Measurements from ENCODE around the gene TNFSF10.
A peak's percentile ranks its signal among the peaks of the same experiment; 100 is the strongest.

Gene TNFSF10

GRCh38 chr3:172478116-172478515 is 45.1 kb downstream of the TNFSF10 start:
- no peak for TF ChIP-seq CTCF (conservative IDR thresholded peaks at IDR 0.05)
- H3K27ac ChIP-seq = peak overlapping the region; percentile 58

- no peak for TF ChIP-seq CTCF (conservative IDR thresholded peaks at IDR 0.05)
- peak overlapping the region; percentile 58 for H3K27ac ChIP-seq
Observed at GRCh38 chr3:172476347-172476746, 46.9 kb downstream of the TNFSF10 start.

- TF ChIP-seq CTCF (conservative IDR thresholded peaks at IDR 0.05) = no peak
- no peak overlapping the region for H3K27ac ChIP-seq
Observed at GRCh38 chr3:172475703-172476102, 47.5 kb downstream of the TNFSF10 start.

- TF ChIP-seq CTCF (conservative IDR thresholded peaks at IDR 0.05) = no peak
- no peak overlapping the region for H3K27ac ChIP-seq
Observed at GRCh38 chr3:172471903-172472302, 51.3 kb downstream of the TNFSF10 start.

GRCh38 chr3:172470588-172470987 is 52.6 kb downstream of the TNFSF10 start:
- H3K27ac ChIP-seq = no peak overlapping the region
- TF ChIP-seq CTCF (conservative IDR thresholded peaks at IDR 0.05) = no peak

- H3K27ac ChIP-seq = no peak overlapping the region
- no peak for TF ChIP-seq CTCF (conservative IDR thresholded peaks at IDR 0.05)
Observed at GRCh38 chr3:172467170-172467824, 55.9 kb downstream of the TNFSF10 start.

GRCh38 chr3:172466553-172467130 is 56.6 kb downstream of the TNFSF10 start:
- H3K27ac ChIP-seq = no peak overlapping the region
- TF ChIP-seq CTCF (conservative IDR thresholded peaks at IDR 0.05) = no peak
